HL-60 (cell line): Measurements from ENCODE around the gene RUNX1.

Experiments used
- POLR2AphosphoS5 ChIP-seq: IDR thresholded peaks from 2 replicates; pipeline ENCODE4 v1.6.1; 2012; ENCODE audit warnings: low read depth
- REST ChIP-seq: IDR thresholded peaks from 2 replicates; pipeline ENCODE4 v1.6.1; 2012; ENCODE audit warnings: low read depth; ENCODE audit not compliant: insufficient replicate concordance
- TF ChIP-seq, protein P1 (sequence below): IDR thresholded peaks from one replicate; pipeline ENCODE4 v1.5.1; 2011; ENCODE audit warnings: low read length, control low read depth, inconsistent platforms; ENCODE audit not compliant: insufficient read depth

GRCh38 chr21:35077466-35077865, 28.4 kb upstream of the RUNX1 start:
- TF ChIP-seq, protein P1, sequence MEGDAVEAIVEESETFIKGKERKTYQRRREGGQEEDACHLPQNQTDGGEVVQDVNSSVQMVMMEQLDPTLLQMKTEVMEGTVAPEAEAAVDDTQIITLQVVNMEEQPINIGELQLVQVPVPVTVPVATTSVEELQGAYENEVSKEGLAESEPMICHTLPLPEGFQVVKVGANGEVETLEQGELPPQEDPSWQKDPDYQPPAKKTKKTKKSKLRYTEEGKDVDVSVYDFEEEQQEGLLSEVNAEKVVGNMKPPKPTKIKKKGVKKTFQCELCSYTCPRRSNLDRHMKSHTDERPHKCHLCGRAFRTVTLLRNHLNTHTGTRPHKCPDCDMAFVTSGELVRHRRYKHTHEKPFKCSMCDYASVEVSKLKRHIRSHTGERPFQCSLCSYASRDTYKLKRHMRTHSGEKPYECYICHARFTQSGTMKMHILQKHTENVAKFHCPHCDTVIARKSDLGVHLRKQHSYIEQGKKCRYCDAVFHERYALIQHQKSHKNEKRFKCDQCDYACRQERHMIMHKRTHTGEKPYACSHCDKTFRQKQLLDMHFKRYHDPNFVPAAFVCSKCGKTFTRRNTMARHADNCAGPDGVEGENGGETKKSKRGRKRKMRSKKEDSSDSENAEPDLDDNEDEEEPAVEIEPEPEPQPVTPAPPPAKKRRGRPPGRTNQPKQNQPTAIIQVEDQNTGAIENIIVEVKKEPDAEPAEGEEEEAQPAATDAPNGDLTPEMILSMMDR: no peak
- no peak for TF ChIP-seq POLR2AphosphoS5
- no peak for TF ChIP-seq REST
